Muscle of back (tissue), 11 donors: ENCODE measurements around the gene ACOT7. TPM values are rescaled to one million over a fixed set of nuclear protein-coding genes. Genes with fewer than 3 reads are reported as not detected.

Experiments used
- DNase-seq, 3 donors: peaks; one replicate each; pipeline versions ENCODE4 v3.0.0 to v3.0.0-alpha.2; 2013
- polyA plus RNA-seq, 10 donors: library from polyadenylated mRNA; unstranded; fragments of 120-200 nt; gene quantifications; one replicate each; pipeline ENCODE4 v1.2.1, GENCODE V29; 2013; ENCODE audit not compliant: insufficient read length in 10 of 10

Gene ACOT7
- polyA plus RNA-seq, 10 donors = 14.1 to 25.9 (median 17.0) TPM

DNA sequence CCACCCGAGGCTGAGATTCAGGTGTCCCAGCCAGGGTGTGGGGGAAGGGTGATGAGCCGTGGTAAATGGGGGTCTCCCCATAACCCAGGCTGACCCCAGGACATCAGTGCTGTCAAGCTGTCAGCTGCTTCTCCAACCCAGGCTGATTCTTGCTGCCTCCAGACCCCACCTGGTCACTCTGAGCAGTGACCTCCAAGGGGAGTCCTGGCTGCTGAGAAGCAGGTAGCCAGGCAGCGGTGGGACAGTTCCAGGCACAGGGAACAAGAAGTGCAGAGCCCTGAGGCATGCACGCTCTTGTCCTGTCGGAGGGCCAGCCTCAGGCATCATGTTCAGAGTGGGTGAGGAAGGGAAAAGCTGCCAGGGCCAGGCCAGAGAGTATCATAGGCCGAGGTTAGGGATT, 32.1 kb upstream of the ACOT7 start:
- no peak for DNase-seq

DNA sequence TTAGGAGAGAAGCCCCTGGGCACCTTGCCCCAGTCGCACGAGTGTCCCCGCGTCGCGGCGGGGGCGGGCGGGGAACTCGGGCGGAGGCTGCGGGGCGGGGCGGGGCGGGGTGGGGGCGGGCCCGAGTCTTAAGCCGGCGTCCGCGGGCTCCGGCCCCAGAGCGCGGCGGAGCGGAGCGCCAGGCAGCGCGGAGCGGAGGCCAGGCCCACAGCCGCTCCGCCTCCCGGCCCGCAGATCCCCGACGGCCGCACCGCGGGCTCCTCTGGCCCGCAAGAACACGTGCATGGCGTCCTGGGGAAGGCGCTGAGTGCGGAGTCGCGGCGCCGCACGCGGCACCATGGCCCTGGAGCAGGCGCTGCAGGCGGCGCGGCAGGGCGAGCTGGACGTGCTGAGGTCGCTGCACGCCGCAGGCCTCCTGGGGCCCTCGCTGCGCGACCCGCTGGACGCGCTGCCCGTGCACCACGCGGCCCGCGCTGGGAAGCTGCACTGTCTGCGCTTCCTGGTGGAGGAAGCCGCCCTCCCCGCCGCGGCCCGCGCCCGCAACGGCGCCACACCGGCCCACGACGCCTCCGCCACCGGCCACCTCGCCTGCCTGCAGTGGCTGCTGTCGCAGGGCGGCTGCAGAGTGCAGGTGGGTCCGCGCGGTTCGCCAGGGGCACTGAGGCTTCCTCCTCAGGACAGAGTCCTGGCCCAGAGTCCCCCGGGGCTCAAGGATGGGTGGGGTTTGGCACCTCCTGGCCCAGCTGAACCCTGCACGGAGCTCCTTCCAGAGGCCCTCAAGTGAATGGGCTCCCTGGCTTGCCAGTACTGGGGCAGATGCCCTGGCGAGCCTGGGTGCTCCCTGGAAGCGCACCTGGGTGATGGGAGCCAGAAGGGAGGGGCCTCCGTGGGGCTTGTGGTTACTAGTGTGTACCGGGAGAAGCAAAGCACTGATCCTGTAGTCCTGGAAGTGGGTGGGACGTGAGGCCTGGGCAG, 31.3 kb upstream of the ACOT7 start, which contains the start of gene ESPN:
Gene ESPN (plus strand): TSS at position 158 of the 975 bp plus-strand sequence. CDS start 180 bp downstream, at position 338.
- DNase-seq = peak in 1 of 3 donors; percentile 27

GRCh38 chr1:6424000-6424565, 30.5 kb upstream of the ACOT7 start:
- DNase-seq = peak in 1 of 3 donors; percentile 24

- peak in 1 of 3 donors; percentile 40 for DNase-seq
Observed at GRCh38 chr1:6423321-6423999, 29.9 kb upstream of the ACOT7 start.

DNA sequence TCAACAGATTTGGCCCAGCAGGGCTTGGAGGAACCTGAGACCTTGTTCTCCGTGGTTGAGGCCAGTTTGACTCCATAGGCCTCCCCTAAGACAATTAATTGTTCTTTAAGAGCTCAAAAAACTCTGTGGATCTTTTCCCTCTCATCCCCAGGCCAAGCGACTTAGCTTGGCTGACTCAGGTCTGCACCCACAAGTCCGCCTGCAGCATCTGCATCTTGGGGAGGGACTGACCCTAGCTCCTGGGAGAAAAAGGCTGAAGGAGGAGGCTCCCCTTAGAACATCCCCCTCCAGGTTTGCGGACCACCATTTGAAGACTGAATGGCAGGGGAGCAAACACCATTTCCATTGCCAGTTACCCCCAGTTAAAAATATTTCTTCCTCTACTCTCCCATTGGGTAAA, 27.7 kb upstream of the ACOT7 start:
- no peak for DNase-seq

DNA sequence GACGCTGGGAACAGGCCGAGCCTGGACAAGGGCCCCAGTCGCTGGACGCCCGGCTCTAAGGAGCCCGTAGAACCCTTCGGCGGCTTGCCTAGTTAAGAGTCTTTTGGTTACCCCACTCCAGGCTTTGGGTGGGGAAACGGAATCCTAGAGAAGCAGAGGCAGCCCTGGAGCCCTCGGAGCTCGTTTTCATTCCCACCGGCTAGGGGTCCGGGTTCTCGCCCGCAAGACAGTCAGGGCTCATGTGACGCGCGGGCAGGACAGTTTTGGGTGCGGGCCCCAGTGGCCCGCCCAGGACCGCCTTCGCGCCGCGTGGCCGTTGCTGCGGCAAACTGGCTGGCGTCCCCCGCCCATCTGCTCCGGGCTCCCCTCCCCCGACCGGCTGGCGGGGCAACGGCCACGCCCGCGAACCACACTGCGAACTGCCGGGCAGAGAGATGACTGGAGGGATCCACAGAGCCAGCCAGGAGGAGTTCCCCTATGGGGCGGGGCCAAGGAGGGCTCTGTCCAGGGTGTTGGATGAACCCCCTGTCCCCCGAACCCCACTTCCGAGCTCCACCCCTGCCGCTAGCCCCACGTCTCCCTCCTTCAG, 27.0 kb upstream of the ACOT7 start:
- DNase-seq = peak in 1 of 3 donors; percentile 44

DNA sequence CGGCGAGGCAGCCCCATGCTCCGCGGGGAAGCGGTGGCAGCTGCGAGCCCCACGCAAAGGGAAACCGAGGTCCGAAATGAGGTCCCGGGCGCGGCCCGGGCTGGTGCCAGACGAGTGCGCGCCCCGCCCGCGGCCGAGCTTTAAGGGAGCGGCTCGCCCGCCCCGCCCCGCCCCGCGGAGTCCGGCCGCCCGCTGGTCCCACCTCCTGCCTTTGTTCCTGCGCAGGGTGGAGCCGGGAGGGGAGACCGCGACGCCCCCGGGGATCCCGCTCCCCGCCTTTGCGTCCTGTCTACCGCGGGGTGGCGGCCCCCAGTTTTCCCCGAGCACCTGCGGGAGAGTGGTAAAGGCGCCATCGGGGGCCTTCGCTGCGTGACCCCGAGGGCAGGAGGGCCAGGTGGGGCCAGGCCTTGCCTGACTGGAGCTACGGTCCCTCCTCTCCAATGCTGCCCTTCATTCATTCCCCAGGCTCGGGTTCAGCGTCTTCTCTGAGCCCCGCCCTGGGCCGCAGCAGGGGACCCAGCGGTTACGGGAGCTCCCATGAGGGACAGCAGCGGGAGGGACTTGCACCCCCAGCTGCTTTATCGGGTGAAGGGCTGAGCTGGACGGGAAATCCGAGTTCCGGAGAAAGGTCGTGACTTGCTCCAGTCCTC, 26.4 kb upstream of the ACOT7 start, which contains the start of gene HES2:
Gene HES2 (minus strand): TSS at position 116 of the 650 bp plus-strand sequence. CDS start 99 bp downstream, at position 17.
- no peak for DNase-seq

DNA sequence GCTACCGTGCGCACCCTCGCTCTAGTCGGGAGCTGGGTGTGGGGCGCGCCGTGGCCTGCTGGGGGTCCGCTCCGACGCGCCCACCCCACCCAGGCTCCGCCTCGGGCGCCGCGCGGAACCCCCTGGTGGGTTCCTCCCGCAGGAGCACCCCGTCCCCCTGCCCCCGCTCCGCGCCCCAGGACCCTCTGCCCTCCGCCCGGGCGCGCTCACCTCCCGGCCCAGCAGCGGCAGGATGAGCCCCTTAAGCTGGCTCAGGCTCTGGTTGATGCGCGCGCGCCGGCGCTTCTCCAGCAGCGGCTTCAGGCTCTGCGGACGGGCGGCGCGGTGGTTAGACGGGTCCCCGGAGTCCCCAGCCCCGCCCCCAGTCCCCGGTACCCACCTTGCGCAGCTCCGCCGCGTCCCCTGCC, 25.8 kb upstream of the ACOT7 start:
- DNase-seq = no peak

DNA sequence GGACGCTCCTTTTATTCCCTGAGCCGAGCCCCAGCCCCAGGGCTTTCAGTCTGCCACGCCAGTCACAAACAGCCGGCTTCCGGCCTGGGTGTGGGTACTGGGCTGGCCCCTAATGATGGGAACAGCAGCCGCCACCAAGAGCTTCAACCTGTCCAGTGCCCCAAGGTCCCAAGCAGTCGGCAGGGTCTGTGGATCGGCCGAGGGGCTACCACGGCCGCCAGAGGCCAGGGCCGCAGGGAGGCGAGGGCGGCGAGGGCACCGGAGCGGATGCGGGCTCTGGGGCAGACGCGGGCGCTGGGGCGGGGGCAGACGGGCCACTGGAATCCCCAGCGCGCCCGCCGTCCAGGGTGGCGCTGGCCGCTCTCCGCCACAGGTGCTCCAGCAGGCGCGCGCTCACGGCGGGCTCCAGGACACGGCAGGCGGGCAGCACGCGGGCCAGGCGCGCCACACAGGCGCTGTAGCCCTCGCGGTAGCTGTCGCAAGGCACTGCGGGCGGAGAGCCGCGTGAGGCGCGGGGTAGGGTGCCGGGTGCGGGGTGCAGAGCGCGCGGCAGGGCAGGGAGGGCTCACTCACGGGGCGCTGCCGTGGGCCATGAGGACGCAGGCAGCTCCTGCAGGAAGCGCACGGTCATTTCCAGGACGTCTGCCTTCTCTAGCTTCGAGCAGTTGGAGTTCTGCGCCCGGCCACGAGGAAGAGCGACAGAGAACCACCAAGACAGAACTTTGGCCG, 25.3 kb upstream of the ACOT7 start:
- no peak for DNase-seq

DNA sequence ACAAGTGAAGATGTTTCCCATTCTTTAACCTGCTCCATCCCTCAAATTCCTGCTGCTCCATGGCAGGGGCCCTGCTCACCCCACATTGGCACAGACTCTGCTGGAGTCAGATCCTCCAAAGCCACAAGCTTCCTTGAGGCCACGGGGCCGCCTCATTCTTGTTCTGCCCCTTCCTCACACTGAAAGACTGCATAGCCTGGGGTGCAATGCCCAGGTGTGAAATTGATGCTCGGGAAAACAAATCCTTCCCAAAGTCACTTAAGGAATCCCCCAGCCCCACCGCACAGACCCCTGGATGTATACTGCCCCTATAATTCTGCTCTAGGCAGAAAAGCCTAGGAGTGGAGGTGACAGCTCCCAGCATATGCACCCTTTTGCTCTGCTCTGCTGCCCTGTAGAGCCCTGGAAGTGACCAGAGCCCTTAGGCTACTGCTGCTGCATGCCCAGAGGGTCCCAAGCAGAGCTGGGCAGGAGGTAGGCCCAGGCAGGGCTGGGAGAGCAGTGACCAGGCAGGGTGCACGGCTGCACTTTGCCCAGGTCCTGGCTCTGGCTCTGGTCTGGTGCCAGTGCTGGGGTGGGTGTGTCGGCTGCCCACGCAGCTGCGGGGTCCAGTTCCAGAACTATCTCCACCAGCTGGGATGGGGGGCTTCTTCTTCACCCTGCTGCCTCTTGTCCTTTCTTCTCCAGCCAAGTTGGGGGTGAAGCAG, 24.5 kb upstream of the ACOT7 start:
- DNase-seq = no peak

- DNase-seq = no peak
Observed at GRCh38 chr1:6416906-6417305, 23.3 kb upstream of the ACOT7 start.

GRCh38 chr1:6416295-6416656, 22.7 kb upstream of the ACOT7 start:
- no peak for DNase-seq

DNA sequence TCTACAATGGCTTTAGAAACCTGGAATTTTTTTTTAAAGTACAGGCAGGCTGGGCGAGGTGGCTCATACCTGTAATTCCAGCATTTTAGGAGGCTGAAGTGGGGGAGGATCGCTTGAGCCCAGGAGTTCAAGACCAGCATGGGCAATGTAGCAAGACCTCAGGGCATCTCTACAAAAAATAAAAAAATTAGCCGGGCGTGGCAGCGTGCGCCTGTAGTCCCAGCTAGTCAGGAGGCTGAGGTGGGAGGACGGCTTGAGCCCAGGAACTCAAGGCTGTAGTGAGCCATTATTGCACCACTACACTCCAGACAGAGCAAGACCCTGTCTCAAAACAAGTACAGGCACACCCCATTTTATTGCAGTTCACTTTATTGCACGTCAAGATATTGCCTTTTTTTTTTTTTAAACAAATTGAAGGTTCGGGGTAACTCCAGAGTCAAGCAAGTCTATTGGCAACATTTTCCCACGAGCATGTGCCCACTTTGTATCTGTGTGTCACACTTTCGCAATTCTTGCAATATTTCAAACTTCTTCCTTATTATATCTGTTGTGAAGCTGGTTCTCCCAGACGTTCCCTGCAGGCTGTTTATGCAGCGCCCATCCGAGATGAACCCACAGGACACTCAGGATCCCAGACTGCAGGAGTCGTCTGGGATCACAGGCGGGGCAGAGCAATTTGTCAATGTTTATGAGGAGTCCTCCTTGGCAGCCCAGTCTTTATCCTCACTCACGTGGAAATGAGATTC, 21.5 kb upstream of the ACOT7 start:
- no peak for DNase-seq

DNA sequence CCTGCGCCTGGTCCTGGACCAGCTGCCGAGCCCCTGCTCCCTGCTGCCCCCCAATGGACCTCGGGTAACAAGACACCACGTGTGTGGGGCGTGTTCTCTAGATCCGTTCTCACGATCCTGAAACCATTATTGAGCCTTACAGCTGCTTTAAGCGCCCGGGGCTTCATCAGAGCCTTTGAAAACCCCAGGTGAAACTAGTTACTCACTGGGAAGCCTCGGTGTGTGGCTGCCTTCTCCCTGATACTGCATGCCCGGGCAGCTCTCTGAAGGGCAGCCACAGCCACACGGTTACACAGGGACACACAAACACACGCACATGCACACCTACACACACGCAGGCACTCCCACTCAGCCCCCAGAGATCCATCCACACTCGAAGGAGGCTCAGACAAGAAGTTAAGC, 20.9 kb upstream of the ACOT7 start:
- peak in 2 of 3 donors; percentile 4 to 30 for DNase-seq

DNA sequence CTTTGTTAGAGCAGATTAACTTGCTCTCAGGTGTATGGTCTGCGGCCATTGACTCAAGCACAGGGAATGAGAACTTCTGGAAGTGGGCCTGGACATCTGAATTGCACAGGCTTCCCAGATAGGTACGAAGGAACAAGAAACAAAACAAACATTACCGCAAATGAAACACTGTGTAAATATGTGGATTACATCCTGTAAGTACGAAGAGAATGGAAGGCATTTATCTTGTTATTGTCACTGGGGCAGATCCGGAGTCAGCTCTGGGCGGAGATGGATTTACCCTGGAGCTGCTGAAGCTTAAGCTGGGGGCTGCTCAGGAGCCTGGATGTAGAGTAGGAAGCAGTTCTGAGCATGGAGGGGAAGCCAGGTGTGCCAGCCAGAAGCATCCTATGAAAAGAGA, 19.3 kb upstream of the ACOT7 start:
- DNase-seq = no peak

DNA sequence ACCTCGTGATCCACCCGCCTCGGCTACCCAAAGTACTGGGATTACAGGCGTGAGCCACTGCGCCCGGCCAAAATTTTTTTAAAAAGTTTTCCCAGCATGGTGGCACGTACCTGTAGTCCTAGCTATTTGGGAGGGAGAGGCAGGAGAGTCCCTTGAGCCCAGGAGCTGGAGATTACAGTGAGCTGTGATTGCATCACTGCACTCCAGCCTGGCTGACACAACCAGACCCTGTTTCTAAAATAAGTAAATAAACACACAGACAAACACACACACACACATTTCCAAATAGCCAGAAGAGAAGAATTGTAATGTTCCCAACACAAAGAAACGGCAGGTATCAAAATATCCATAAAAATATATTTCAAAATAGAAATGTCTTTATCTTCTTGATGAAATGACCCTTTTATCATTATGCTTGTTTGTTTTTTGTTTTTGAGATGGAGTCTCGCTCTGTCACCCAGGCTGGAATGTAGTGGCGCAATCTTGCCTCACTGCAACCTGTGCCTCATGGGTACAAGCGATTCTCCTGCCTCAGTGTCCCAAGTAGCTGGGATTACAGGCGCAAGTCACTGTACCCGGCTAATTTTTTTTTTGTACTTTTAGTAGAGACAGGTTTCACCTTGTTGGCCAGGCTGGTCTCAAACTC, 16.8 kb upstream of the ACOT7 start:
- DNase-seq = no peak

GRCh38 chr1:6409733-6410132, 16.2 kb upstream of the ACOT7 start:
- DNase-seq = no peak

- DNase-seq = no peak
Observed at GRCh38 chr1:6409053-6409452, 15.5 kb upstream of the ACOT7 start.

GRCh38 chr1:6408023-6408422, 14.5 kb upstream of the ACOT7 start:
- DNase-seq = no peak
